GM23338 (cell line): Measurements from ENCODE around the gene PRPF40B. TPM values are rescaled to one million over a fixed set of nuclear protein-coding genes. Genes with fewer than 3 reads are reported as not detected.

Experiments used
- ATAC-seq: fragments of 200-7000 bp; cut with Tn5 transposase; 3 replicates; pipeline ENCODE4 v1.9.1; 2020
- DNase-seq: peaks from one replicate; pipeline ENCODE4 v3.0.0-alpha.2; 2015; ENCODE audit warnings: low spot score
- H2AFZ ChIP-seq: fragments of 200-600 bp; sonication (generic); 2 replicates; pipeline ENCODE4 v1.8.0; 2016; ENCODE audit warnings: antibody characterized with exemption, mild to moderate bottlenecking, moderate library complexity
- H3F3A ChIP-seq: fragments of 200-600 bp; sonication (generic); replicated peaks from 2 replicates; pipeline ENCODE4 v1.8.0; 2017; ENCODE audit warnings: antibody characterized with exemption, mixed run types, low read depth
- H3K27ac ChIP-seq: fragments of 200-600 bp; sonication (generic); 2 replicates; pipeline ENCODE4 v1.6.1; 2016; ENCODE audit warnings: low read depth
- H3K27me3 ChIP-seq: fragments of 200-600 bp; sonication (generic); 2 replicates; pipeline ENCODE4 v1.8.0; 2016; ENCODE audit warnings: mild to moderate bottlenecking, mixed run types, moderate library complexity; ENCODE audit not compliant: insufficient read depth
- H3K36me3 ChIP-seq: fragments of 200-600 bp; sonication (generic); 2 replicates; pipeline ENCODE4 v1.8.0; 2016; ENCODE audit warnings: mild to moderate bottlenecking; ENCODE audit not compliant: insufficient read depth
- H3K4me1 ChIP-seq: fragments of 200-600 bp; sonication (generic); 2 replicates; pipeline ENCODE4 v1.8.0; 2016; ENCODE audit warnings: mild to moderate bottlenecking, moderate library complexity; ENCODE audit not compliant: insufficient read depth
- H3K4me2 ChIP-seq: fragments of 200-600 bp; sonication (generic); 2 replicates; pipeline ENCODE4 v1.7.1; 2017; ENCODE audit warnings: mixed run types
- H3K4me3 ChIP-seq: fragments of 200-600 bp; sonication (generic); 2 replicates; pipeline ENCODE4 v1.6.1; 2016; ENCODE audit warnings: mixed run types
- H3K79me2 ChIP-seq: fragments of 200-600 bp; sonication (generic); replicated peaks from 2 replicates; pipeline ENCODE4 v1.8.0; 2017; ENCODE audit warnings: mild to moderate bottlenecking; ENCODE audit not compliant: insufficient read depth
- H3K9me2 ChIP-seq: fragments of 200-600 bp; sonication (generic); 2 replicates; pipeline ENCODE4 v1.8.0; 2017; ENCODE audit not compliant: insufficient read depth
- H4K20me1 ChIP-seq: fragments of 200-600 bp; sonication (generic); replicated peaks from 2 replicates; pipeline ENCODE4 v1.8.0; 2017; ENCODE audit warnings: mild to moderate bottlenecking; ENCODE audit not compliant: insufficient read depth
- H3K27ac Mint-ChIP-seq: 2 replicates; pipeline ENCODE4 v1.8.0; 2020; ENCODE audit warnings: inconsistent platforms, mild to moderate bottlenecking, moderate library complexity, mixed read lengths
- H3K27me3 Mint-ChIP-seq: 3 replicates; pipeline ENCODE4 v1.8.0; 2022; ENCODE audit warnings: low read depth, mild to moderate bottlenecking, moderate library complexity, mixed read lengths, inconsistent platforms; ENCODE audit not compliant: insufficient read depth, poor library complexity
- H3K36me3 Mint-ChIP-seq: 3 replicates; pipeline ENCODE4 v1.8.0; 2021; ENCODE audit warnings: low read depth, mild to moderate bottlenecking, inconsistent platforms, moderate library complexity, mixed read lengths
- H3K4me1 Mint-ChIP-seq: 3 replicates; pipeline ENCODE4 v1.8.0; 2020; ENCODE audit warnings: mild to moderate bottlenecking, inconsistent platforms, mixed read lengths
- H3K4me3 Mint-ChIP-seq: 3 replicates; pipeline ENCODE4 v1.8.0; 2021; ENCODE audit warnings: moderate library complexity, mild to moderate bottlenecking, inconsistent platforms, mixed read lengths
- H3K9me3 Mint-ChIP-seq: 3 replicates; pipeline ENCODE4 v1.8.0; 2020; ENCODE audit warnings: moderate library complexity, mild to moderate bottlenecking, inconsistent platforms, mixed read lengths
- CREB1 ChIP-seq: fragments of 250-450 bp; sonication (Bioruptor Pico); IDR thresholded peaks from 2 replicates; pipeline ENCODE4 v1.5.0; 2020; ENCODE audit warnings: low read depth, mild to moderate bottlenecking, moderate library complexity
- CTCF ChIP-seq, 2 experiments: fragments of 200-600 bp in 1 of 2; sonication (generic) in 1 of 2; conservative IDR thresholded peaks; 2 replicates each; pipeline versions ENCODE4 v1.5.1 to v1.6.1; 2016 to 2017; ENCODE audit warnings: antibody characterized with exemption in 2 of 2, low read depth in 2 of 2, mild to moderate bottlenecking in 2 of 2, moderate library complexity in 1 of 2
- ETS1 ChIP-seq: IDR thresholded peaks from 2 replicates; pipeline ENCODE4 v1.6.1; 2016; ENCODE audit warnings: antibody characterized with exemption
- EZH2 ChIP-seq: fragments of 200-600 bp; sonication (generic); IDR thresholded peaks from one replicate; pipeline ENCODE4 v1.8.0; 2017; ENCODE audit warnings: antibody characterized with exemption, mild to moderate bottlenecking, low read depth; ENCODE audit not compliant: unreplicated experiment
- EZH2phosphoT487 ChIP-seq: fragments of 200-600 bp; sonication (generic); IDR thresholded peaks from one replicate; pipeline ENCODE4 v1.8.1; 2018; ENCODE audit warnings: antibody characterized with exemption; ENCODE audit not compliant: unreplicated experiment
- NANOG ChIP-seq: IDR thresholded peaks from 2 replicates; pipeline ENCODE4 v1.6.1; 2016; ENCODE audit warnings: antibody characterized with exemption, borderline replicate concordance
- POLR2AphosphoS5 ChIP-seq: IDR thresholded peaks from 2 replicates; pipeline ENCODE4 v1.6.1; 2016; ENCODE audit warnings: antibody characterized with exemption, low read depth
- REST ChIP-seq: IDR thresholded peaks from one replicate; pipeline ENCODE4 v1.6.1; 2018; ENCODE audit warnings: antibody characterized with exemption; ENCODE audit not compliant: unreplicated experiment
- STAT1 ChIP-seq: IDR thresholded peaks from one replicate; pipeline ENCODE4 v1.6.1; 2016; ENCODE audit warnings: antibody characterized with exemption; ENCODE audit not compliant: unreplicated experiment
- ZNF114 ChIP-seq: fragments of 250-450 bp; sonication (Bioruptor Pico); IDR thresholded peaks from 2 replicates; pipeline ENCODE4 v1.5.0; 2020; ENCODE audit warnings: mild to moderate bottlenecking, moderate library complexity
- ZNF331 ChIP-seq: fragments of 250-450 bp; sonication (Bioruptor Pico); IDR thresholded peaks from 2 replicates; pipeline ENCODE4 v1.5.0; 2020; ENCODE audit warnings: low read depth, mild to moderate bottlenecking, moderate library complexity
- ZNF462 ChIP-seq: fragments of 250-450 bp; sonication (Bioruptor Pico); IDR thresholded peaks from 2 replicates; pipeline ENCODE4 v1.5.0; 2020; ENCODE audit warnings: mild to moderate bottlenecking, moderate library complexity
- polyA plus RNA-seq: library from polyadenylated mRNA; unstranded; fragments of >200 nt; fragmentation: Nextera tagmentation; extraction: Ambion mirVana; gene quantifications from 2 replicates; pipeline ENCODE4 v1.2.1, GENCODE V29; 2016
- total RNA-seq: library from RNA; depleted of rRNA; stranded (reverse); fragments of >200 nt; shearing (Covaris generic); gene quantifications from 2 replicates; pipeline ENCODE4 v1.2.3, GENCODE V29; 2014

PRPF40B gene
- total and polyA plus RNA-seq, 2 experiments from 2014 or later, result 17.9 to 19.0 TPM

GRCh38 chr12:49618576-49618975, 4.8 kb upstream of the PRPF40B start (continued):
- TF ChIP-seq ZNF462 (CRISPR knock-in tag), result no peak
- TF ChIP-seq STAT1, result no peak
- TF ChIP-seq EZH2, result no peak
- TF ChIP-seq ZNF114 (CRISPR knock-in tag), result no peak
- TF ChIP-seq ZNF331 (CRISPR knock-in tag), result no peak
- TF ChIP-seq CREB1, result no peak

GRCh38 chr12:49619286-49619685, 4.1 kb upstream of the PRPF40B start:
- peaks cover 12% of the 10 kb centered on the region for H3F3A ChIP-seq
- H3K9me2 ChIP-seq, result no peaks in the 10 kb centered on the region
- Mint-ChIP-seq H3K27ac (peak overlapping the region; percentile 53), H3K9me3 (no peaks in the 10 kb centered on the region; the same call in 2 of the 3 replicates), H3K4me3 (no peak overlapping the region), H3K36me3 (no peaks in the 10 kb centered on the region; the same call in 2 of the 3 replicates), H3K4me1 (peaks cover 39% of the 10 kb centered on the region), H3K27me3 (peaks cover 18% of the 10 kb centered on the region)
- no peaks in the 10 kb centered on the region for H4K20me1 ChIP-seq
- no peak overlapping the region for H3K27ac ChIP-seq
- H3K4me2 ChIP-seq, result no peak overlapping the region
- no peak overlapping the region for H3K4me3 ChIP-seq
- ATAC-seq (no peak), DNase-seq (no peak)
- peak overlapping the region; percentile 70; the same call in 1 of the 2 replicates for H2AFZ ChIP-seq
- peaks cover 15% of the 10 kb centered on the region; the same call in 1 of the 2 replicates for H3K27me3 ChIP-seq
- H3K79me2 ChIP-seq, result no peaks in the 10 kb centered on the region
- no peaks in the 10 kb centered on the region for H3K36me3 ChIP-seq
- peaks cover 23% of the 10 kb centered on the region for H3K4me1 ChIP-seq
- TF ChIP-seq REST, result no peak
- TF ChIP-seq NANOG, result no peak
- no peak for TF ChIP-seq POLR2AphosphoS5
- no peak for TF ChIP-seq ETS1
- TF ChIP-seq CREB1, result no peak
- no peak for TF ChIP-seq ZNF331 (CRISPR knock-in tag)
- no peak for TF ChIP-seq CTCF (conservative IDR thresholded peaks at IDR 0.05; ENCODE audit: low read depth in 2 of 2)
- no peak for TF ChIP-seq ZNF114 (CRISPR knock-in tag)
- no peak for TF ChIP-seq EZH2phosphoT487
- TF ChIP-seq STAT1, result no peak
